Activated effector memory CD4-positive, alpha-beta T cell treated with anti-CD3 and anti-CD28 coated beads, Interleukin-2, amount 50 U/mL, for 16 hours (primary cell): Measurements from ENCODE around the gene ZNF14.
"Not testable (repeated sequence)": the region's sequence is repeated elsewhere in the genome, so short reads cannot be mapped to it uniquely, and the experiment has no call there.

Source experiments
- DNase-seq: peaks from one replicate; pipeline ENCODE4 v3.0.0-alpha.2; 2020

The ZNF14 gene

GRCh38 chr19:19686580-19686979 is 46.3 kb downstream of the ZNF14 start:
- no peak for DNase-seq

- DNase-seq = not testable (repeated sequence)
Measured at GRCh38 chr19:19686119-19686518, 46.8 kb downstream of the ZNF14 start.

GRCh38 chr19:19679176-19680073 is 53.5 kb downstream of the ZNF14 start:
- DNase-seq = no peak

GRCh38 chr19:19677579-19677978 is 55.3 kb downstream of the ZNF14 start:
- no peak for DNase-seq

GRCh38 chr19:19674315-19674714 is 58.6 kb downstream of the ZNF14 start:
- no peak for DNase-seq

GRCh38 chr19:19672816-19673215 is 60.1 kb downstream of the ZNF14 start:
- no peak for DNase-seq

- DNase-seq = no peak
Measured at GRCh38 chr19:19670070-19670551, 62.8 kb downstream of the ZNF14 start.

GRCh38 chr19:19668230-19669012 is 64.5 kb downstream of the ZNF14 start, which contains the start of gene ZNF101:
Gene ZNF101, plus strand, starts transcription at chr19:19668839. Its CDS starts 125 bp downstream, at chr19:19668964.
- DNase-seq = peak; percentile 97

GRCh38 chr19:19665420-19665948 is 67.4 kb downstream of the ZNF14 start:
- DNase-seq = peak; percentile 56

- DNase-seq = peak; percentile 98
Measured at GRCh38 chr19:19663256-19664120, 69.4 kb downstream of the ZNF14 start, which contains the start of gene ATP13A1. Gene ATP13A1, minus strand, starts transcription at chr19:19663676. Its CDS starts 10 bp downstream, at chr19:19663666.

- DNase-seq = no peak
Measured at GRCh38 chr19:19662871-19663255, 70.0 kb downstream of the ZNF14 start.

GRCh38 chr19:19662344-19662743 is 70.6 kb downstream of the ZNF14 start:
- no peak for DNase-seq

GRCh38 chr19:19661675-19662251 is 71.1 kb downstream of the ZNF14 start:
- peak; percentile 80 for DNase-seq

GRCh38 chr19:19661141-19661674 is 71.7 kb downstream of the ZNF14 start:
- no peak for DNase-seq
